Measurements from ENCODE around the gene WNT7B. TPM values are rescaled to one million over a fixed set of nuclear protein-coding genes. Genes with fewer than 3 reads are reported as not detected.

Gene WNT7B
- total and polyA plus RNA-seq, 10 of the 15 experiments (the other 5 are each of a cell fraction or from before 2014, with no cell fraction given) = 0.12 TPM; not detected in 9

DNA sequence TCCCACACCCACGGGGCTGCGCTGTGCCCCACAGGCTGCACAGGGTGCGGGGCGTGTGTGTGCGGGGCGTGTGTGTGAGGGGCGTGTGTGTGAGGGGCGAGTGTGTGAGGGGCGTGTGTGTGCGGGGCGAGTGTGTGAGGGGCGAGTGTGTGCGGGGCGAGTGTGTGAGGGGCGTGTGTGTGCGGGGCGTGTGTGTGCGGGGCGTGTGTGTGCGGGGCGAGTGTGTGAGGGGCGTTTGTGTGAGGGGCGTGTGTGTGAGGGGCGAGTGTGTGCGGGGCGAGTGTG lies 86.7 kb downstream of the WNT7B start:
- Histone ChIP-seq H3K36me3 (ENCODE audit: control insufficient read depth in 2 of 2, insufficient read depth in 2 of 2, low read length in 1 of 2) (no peaks in the 10 kb centered on the region), H3K4me1 (ENCODE audit: control insufficient read depth, insufficient read depth, low read length) (no peaks in the 10 kb centered on the region), H2AFZ (ENCODE audit: control insufficient read depth, low read depth, low read length) (no peak overlapping the region), H3K9ac (ENCODE audit: control insufficient read depth, insufficient read depth, low read length) (no peak overlapping the region), H3K27me3 (replicated peaks in 1 of 2; ENCODE audit: control insufficient read depth in 2 of 2, insufficient read depth in 2 of 2, low read length in 1 of 2) (no peaks in the 10 kb centered on the region), H3K27ac (ENCODE audit: control insufficient read depth, insufficient read depth) (no peak overlapping the region), H3K9me3 (replicated peaks; ENCODE audit: control insufficient read depth, insufficient read depth, low read length) (no peaks in the 10 kb centered on the region), H3K4me2 (ENCODE audit: control insufficient read depth, insufficient read depth) (no peak overlapping the region), H3K4me3 (no peak overlapping the region), H4K20me1 (ENCODE audit: control insufficient read depth, insufficient read depth) (no peaks in the 10 kb centered on the region), H3K79me2 (ENCODE audit: control insufficient read depth, insufficient read depth, low read length) (no peaks in the 10 kb centered on the region)
- ATAC-seq (no peak), DNase-seq (ENCODE audit: low read depth, low spot score) (no peak), FAIRE-seq (no peak)
- WGBS (ENCODE audit: insufficient coverage, insufficient replicate concordance, low lambda C conversion rate, missing lambda C conversion rate) = 89% methylated on average over 13 of the region's 26 CpGs
- TF ChIP-seq RELA (IDR thresholded peaks at IDR 0.05; ENCODE audit: borderline replicate concordance, partially characterized antibody) (no peak), PAX5 (IDR thresholded peaks at IDR 0.05; ENCODE audit: borderline replicate concordance, low read depth, low read length) (no peak)
- TF ChIP-seq, protein P1, sequence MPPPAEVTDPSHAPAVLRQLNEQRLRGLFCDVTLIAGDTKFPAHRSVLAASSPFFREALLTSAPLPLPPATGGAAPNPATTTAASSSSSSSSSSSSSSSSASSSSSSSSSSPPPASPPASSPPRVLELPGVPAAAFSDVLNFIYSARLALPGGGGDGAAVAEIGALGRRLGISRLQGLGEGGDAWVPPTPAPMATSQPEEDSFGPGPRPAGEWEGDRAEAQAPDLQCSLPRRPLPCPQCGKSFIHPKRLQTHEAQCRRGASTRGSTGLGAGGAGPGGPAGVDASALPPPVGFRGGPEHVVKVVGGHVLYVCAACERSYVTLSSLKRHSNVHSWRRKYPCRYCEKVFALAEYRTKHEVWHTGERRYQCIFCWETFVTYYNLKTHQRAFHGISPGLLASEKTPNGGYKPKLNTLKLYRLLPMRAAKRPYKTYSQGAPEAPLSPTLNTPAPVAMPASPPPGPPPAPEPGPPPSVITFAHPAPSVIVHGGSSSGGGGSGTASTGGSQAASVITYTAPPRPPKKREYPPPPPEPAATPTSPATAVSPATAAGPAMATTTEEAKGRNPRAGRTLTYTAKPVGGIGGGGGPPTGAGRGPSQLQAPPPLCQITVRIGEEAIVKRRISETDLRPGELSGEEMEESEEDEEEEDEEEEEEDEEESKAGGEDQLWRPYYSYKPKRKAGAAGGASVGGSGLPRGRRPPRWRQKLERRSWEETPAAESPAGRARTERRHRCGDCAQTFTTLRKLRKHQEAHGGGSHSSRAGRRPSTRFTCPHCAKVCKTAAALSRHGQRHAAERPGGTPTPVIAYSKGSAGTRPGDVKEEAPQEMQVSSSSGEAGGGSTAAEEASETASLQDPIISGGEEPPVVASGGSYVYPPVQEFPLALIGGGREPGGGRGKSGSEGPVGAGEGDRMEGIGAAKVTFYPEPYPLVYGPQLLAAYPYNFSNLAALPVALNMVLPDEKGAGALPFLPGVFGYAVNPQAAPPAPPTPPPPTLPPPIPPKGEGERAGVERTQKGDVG (CRISPR knock-in tag; IDR thresholded peaks at IDR 0.05) = no peak
- TF ChIP-seq, protein P2, sequence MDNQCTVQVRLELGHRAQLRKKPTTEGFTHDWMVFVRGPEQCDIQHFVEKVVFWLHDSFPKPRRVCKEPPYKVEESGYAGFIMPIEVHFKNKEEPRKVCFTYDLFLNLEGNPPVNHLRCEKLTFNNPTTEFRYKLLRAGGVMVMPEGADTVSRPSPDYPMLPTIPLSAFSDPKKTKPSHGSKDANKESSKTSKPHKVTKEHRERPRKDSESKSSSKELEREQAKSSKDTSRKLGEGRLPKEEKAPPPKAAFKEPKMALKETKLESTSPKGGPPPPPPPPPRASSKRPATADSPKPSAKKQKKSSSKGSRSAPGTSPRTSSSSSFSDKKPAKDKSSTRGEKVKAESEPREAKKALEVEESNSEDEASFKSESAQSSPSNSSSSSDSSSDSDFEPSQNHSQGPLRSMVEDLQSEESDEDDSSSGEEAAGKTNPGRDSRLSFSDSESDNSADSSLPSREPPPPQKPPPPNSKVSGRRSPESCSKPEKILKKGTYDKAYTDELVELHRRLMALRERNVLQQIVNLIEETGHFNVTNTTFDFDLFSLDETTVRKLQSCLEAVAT (IDR thresholded peaks at IDR 0.05) = no peak
- TF ChIP-seq, protein P3, sequence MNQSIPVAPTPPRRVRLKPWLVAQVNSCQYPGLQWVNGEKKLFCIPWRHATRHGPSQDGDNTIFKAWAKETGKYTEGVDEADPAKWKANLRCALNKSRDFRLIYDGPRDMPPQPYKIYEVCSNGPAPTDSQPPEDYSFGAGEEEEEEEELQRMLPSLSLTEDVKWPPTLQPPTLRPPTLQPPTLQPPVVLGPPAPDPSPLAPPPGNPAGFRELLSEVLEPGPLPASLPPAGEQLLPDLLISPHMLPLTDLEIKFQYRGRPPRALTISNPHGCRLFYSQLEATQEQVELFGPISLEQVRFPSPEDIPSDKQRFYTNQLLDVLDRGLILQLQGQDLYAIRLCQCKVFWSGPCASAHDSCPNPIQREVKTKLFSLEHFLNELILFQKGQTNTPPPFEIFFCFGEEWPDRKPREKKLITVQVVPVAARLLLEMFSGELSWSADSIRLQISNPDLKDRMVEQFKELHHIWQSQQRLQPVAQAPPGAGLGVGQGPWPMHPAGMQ (IDR thresholded peaks at IDR 0.05; ENCODE audit: borderline replicate concordance) = no peak
- in situ Hi-C loops (cut with MboI) (no loop called here), intact Hi-C loops (cut with micrococcal nuclease; ENCODE audit: unreplicated experiment) (no loop called here)
- RAD21 ChIA-PET (ENCODE audit: unreplicated experiment) = no interaction called here
- BruUV-seq (replicated peaks) = no TSS peak
- SMC1A ChIA-PET (ENCODE audit: uncharacterized antibody, unreplicated experiment) = no interaction called here
- POLR2A ChIA-PET = no interaction called here
- CTCF ChIA-PET = no interaction called here
